SH-SY5Y (cell line): Measurements from ENCODE around the gene POU2F1.

Experiments
- GATA2 ChIP-seq: IDR thresholded peaks from 2 replicates; pipeline ENCODE4 v1.6.1; 2011; ENCODE audit warnings: mild to moderate bottlenecking, low read depth, low read length
- GATA3 ChIP-seq: IDR thresholded peaks from 2 replicates; pipeline ENCODE4 v1.6.1; 2011; ENCODE audit warnings: low read depth, mild to moderate bottlenecking, low read length, moderate library complexity

GRCh38 chr1:167220537-167221125 is at the start of gene POU2F1:
- TF ChIP-seq GATA2 (no peak), GATA3 (no peak)
